HUES64 (cell line): Measurements from ENCODE around the gene SOX13.
A peak's percentile ranks its signal among the peaks of the same experiment; 100 is the strongest.

ENCODE experiments used
- H3K27ac ChIP-seq: 2 replicates; pipeline ENCODE4 v1.7.0; 2013; ENCODE audit warnings: low read depth, low read length, inconsistent platforms
- H3K27me3 ChIP-seq: 2 replicates; pipeline ENCODE4 v1.6.1; 2013; ENCODE audit warnings: mild to moderate bottlenecking, low read length; ENCODE audit not compliant: insufficient read depth
- H3K36me3 ChIP-seq: 2 replicates; pipeline ENCODE4 v1.6.1; 2013; ENCODE audit warnings: mild to moderate bottlenecking, low read length; ENCODE audit not compliant: insufficient read depth
- H3K4me1 ChIP-seq: 2 replicates; pipeline ENCODE4 v1.6.1; 2013; ENCODE audit warnings: mild to moderate bottlenecking, low read length, moderate library complexity; ENCODE audit not compliant: insufficient read depth
- H3K4me3 ChIP-seq: 2 replicates; pipeline ENCODE4 v1.5.1; 2013; ENCODE audit warnings: mild to moderate bottlenecking, low read length, moderate library complexity
- H3K9ac ChIP-seq: 2 replicates; pipeline ENCODE4 v1.6.1; 2013; ENCODE audit warnings: mild to moderate bottlenecking, low read depth, low read length
- H3K9me3 ChIP-seq: 2 replicates; pipeline ENCODE4 v1.6.1; 2013; ENCODE audit warnings: low read depth, low read length; ENCODE audit not compliant: insufficient read depth
- WGBS: fragments of 150-250, 120-280 bp; methylation state at CpG from one replicate; pipeline ENCODE4 v1.1.7; 2013; ENCODE audit warnings: missing lambda C conversion rate; 5-methylcytosine and 5-hydroxymethylcytosine counted together

Gene SOX13

GRCh38 chr1:204136814-204137213 is 63.9 kb downstream of the SOX13 start:
- WGBS = 71% methylated on average over 2 of the region's 2 CpGs
- Histone ChIP-seq H3K9ac (no peak overlapping the region), H3K4me1 (no peaks in the 10 kb centered on the region), H3K4me3 (no peak overlapping the region), H3K27me3 (no peaks in the 10 kb centered on the region), H3K9me3 (no peaks in the 10 kb centered on the region), H3K27ac (no peak overlapping the region), H3K36me3 (peaks cover 12% of the 10 kb centered on the region)

- Histone ChIP-seq H3K27me3 (no peaks in the 10 kb centered on the region), H3K4me1 (no peaks in the 10 kb centered on the region), H3K36me3 (peaks cover 8% of the 10 kb centered on the region; the same call in 1 of the 2 replicates), H3K27ac (no peak overlapping the region), H3K4me3 (no peak overlapping the region), H3K9ac (no peak overlapping the region), H3K9me3 (no peaks in the 10 kb centered on the region)
- WGBS = 94% methylated on average over 2 of the region's 2 CpGs
Measured at GRCh38 chr1:204139088-204139487, 66.2 kb downstream of the SOX13 start.

- WGBS = 91% methylated on average over 6 of the region's 6 CpGs
- Histone ChIP-seq H3K27me3 (no peaks in the 10 kb centered on the region), H3K9me3 (no peaks in the 10 kb centered on the region), H3K4me3 (no peak overlapping the region), H3K36me3 (peaks cover 3% of the 10 kb centered on the region; the same call in 1 of the 2 replicates), H3K27ac (no peak overlapping the region), H3K4me1 (no peaks in the 10 kb centered on the region), H3K9ac (no peak overlapping the region)
Measured at GRCh38 chr1:204139952-204140351, 67.0 kb downstream of the SOX13 start.

- no peak overlapping the region for H3K27ac ChIP-seq
- H3K4me3 ChIP-seq = no peak overlapping the region
- no peaks in the 10 kb centered on the region for H3K9me3 ChIP-seq
- H3K9ac ChIP-seq = no peak overlapping the region
- peaks cover 3% of the 10 kb centered on the region; the same call in 1 of the 2 replicates for H3K36me3 ChIP-seq
- H3K4me1 ChIP-seq = no peaks in the 10 kb centered on the region
- no peaks in the 10 kb centered on the region for H3K27me3 ChIP-seq
- 90% methylated on average over 3 of the region's 3 CpGs for WGBS
Measured at GRCh38 chr1:204141131-204141530, 68.2 kb downstream of the SOX13 start.

GRCh38 chr1:204142032-204142974 is 69.4 kb downstream of the SOX13 start:
- 88% methylated on average over 5 of the region's 5 CpGs for WGBS
- Histone ChIP-seq H3K9me3 (no peaks in the 10 kb centered on the region), H3K9ac (no peak overlapping the region), H3K36me3 (peaks cover 3% of the 10 kb centered on the region; the same call in 1 of the 2 replicates), H3K4me3 (no peak overlapping the region), H3K27me3 (no peaks in the 10 kb centered on the region), H3K27ac (no peak overlapping the region), H3K4me1 (peaks cover 6% of the 10 kb centered on the region)

GRCh38 chr1:204143276-204144041 is 70.5 kb downstream of the SOX13 start:
- WGBS = 94% methylated on average over 14 of the region's 14 CpGs
- Histone ChIP-seq H3K36me3 (peaks cover 3% of the 10 kb centered on the region; the same call in 1 of the 2 replicates), H3K9ac (no peak overlapping the region), H3K4me1 (peaks cover 18% of the 10 kb centered on the region), H3K27me3 (no peaks in the 10 kb centered on the region), H3K4me3 (no peak overlapping the region), H3K27ac (no peak overlapping the region), H3K9me3 (no peaks in the 10 kb centered on the region)

- no peaks in the 10 kb centered on the region for H3K9me3 ChIP-seq
- no peaks in the 10 kb centered on the region for H3K27me3 ChIP-seq
- H3K4me3 ChIP-seq = no peak overlapping the region
- H3K9ac ChIP-seq = no peak overlapping the region
- 92% methylated on average over 4 of the region's 4 CpGs for WGBS
- H3K27ac ChIP-seq = no peak overlapping the region
- 0 out of 2 replicates have a peak, but pooled peaks cover under 1% of the 10 kb centered on the region for H3K36me3 ChIP-seq
- H3K4me1 ChIP-seq = peaks cover 22% of the 10 kb centered on the region
Measured at GRCh38 chr1:204145033-204145504, 72.2 kb downstream of the SOX13 start.

- Histone ChIP-seq H3K27me3 (peaks cover 7% of the 10 kb centered on the region), H3K36me3 (no peaks in the 10 kb centered on the region), H3K9ac (no peak overlapping the region), H3K4me1 (peaks cover 22% of the 10 kb centered on the region), H3K9me3 (no peaks in the 10 kb centered on the region), H3K4me3 (no peak overlapping the region), H3K27ac (no peak overlapping the region)
- WGBS = 94% methylated on average over 6 of the region's 6 CpGs
Measured at GRCh38 chr1:204146309-204146708, 73.4 kb downstream of the SOX13 start.

- no peak overlapping the region for H3K9ac ChIP-seq
- WGBS = 78% methylated on average over 7 of the region's 7 CpGs
- peaks cover 12% of the 10 kb centered on the region for H3K27me3 ChIP-seq
- peak overlapping the region; percentile 9; the same call in 1 of the 2 replicates for H3K4me3 ChIP-seq
- no peaks in the 10 kb centered on the region for H3K9me3 ChIP-seq
- H3K36me3 ChIP-seq = no peaks in the 10 kb centered on the region
- peak overlapping the region; percentile 92; the same call in 1 of the 2 replicates for H3K27ac ChIP-seq
- H3K4me1 ChIP-seq = peaks cover 22% of the 10 kb centered on the region
Measured at GRCh38 chr1:204146965-204147364, 74.0 kb downstream of the SOX13 start.

GRCh38 chr1:204147406-204148383 is 74.8 kb downstream of the SOX13 start:
- Histone ChIP-seq H3K27ac (peak overlapping the region; percentile 92), H3K9ac (peak overlapping the region; percentile 52; the same call in 1 of the 2 replicates), H3K9me3 (no peaks in the 10 kb centered on the region), H3K27me3 (peaks cover 15% of the 10 kb centered on the region), H3K4me3 (peak overlapping the region; percentile 13; the same call in 1 of the 2 replicates), H3K36me3 (no peaks in the 10 kb centered on the region), H3K4me1 (peaks cover 25% of the 10 kb centered on the region)
- 43% methylated on average over 13 of the region's 13 CpGs for WGBS
